Fibroblast of lung (primary cell): ENCODE data around the gene RACK1. TPM values are rescaled to one million over a fixed set of nuclear protein-coding genes. Genes with fewer than 3 reads are reported as not detected.

ENCODE experiments used
- DNase-seq, 2 donors: peaks; one replicate each; pipeline versions ENCODE4 v3.0.0 to v3.0.0-alpha.2; 2010; ENCODE audit warnings: low read depth in 2 of 2
- H2AFZ ChIP-seq: 2 replicates; pipeline ENCODE4 v1.5.1; 2012; ENCODE audit warnings: low read length, control low read depth, inconsistent platforms
- H3K27ac ChIP-seq: 2 replicates; pipeline ENCODE4 v1.5.1; 2011; ENCODE audit warnings: low read length, control low read depth; ENCODE audit not compliant: insufficient read depth
- H3K27me3 ChIP-seq: 2 replicates; pipeline ENCODE4 v1.5.1; 2011; ENCODE audit warnings: mild to moderate bottlenecking, low read length; ENCODE audit not compliant: control insufficient read depth, insufficient read depth
- H3K36me3 ChIP-seq: 2 replicates; pipeline ENCODE4 v1.5.1; 2011; ENCODE audit warnings: low read length; ENCODE audit not compliant: control insufficient read depth, insufficient read depth
- H3K4me1 ChIP-seq: 2 replicates; pipeline ENCODE4 v1.5.1; 2011; ENCODE audit warnings: low read length; ENCODE audit not compliant: control insufficient read depth, insufficient read depth; ENCODE audit errors: extremely low read depth
- H3K4me2 ChIP-seq: 2 replicates; pipeline ENCODE4 v1.5.1; 2011; ENCODE audit warnings: low read length, control low read depth; ENCODE audit not compliant: insufficient read depth; ENCODE audit errors: extremely low read depth
- H3K4me3 ChIP-seq, 4 experiments: fragments of 200-600 bp in 1 of 4; sonication (generic) in 1 of 4; replicated peaks in 1 of 4; 2 replicates each; pipeline ENCODE4 v1.5.1; 2011 to 2016; ENCODE audit warnings: low read length in 4 of 4, low read depth in 3 of 4, mild to moderate bottlenecking in 3 of 4, control low read depth in 2 of 4, inconsistent platforms in 1 of 4, mixed read lengths in 1 of 4; ENCODE audit not compliant: insufficient read depth in 1 of 4; ENCODE audit errors: control extremely low read depth in 1 of 4
- H3K79me2 ChIP-seq: 2 replicates; pipeline ENCODE4 v1.5.1; 2012; ENCODE audit warnings: mild to moderate bottlenecking, low read length, inconsistent platforms; ENCODE audit not compliant: control insufficient read depth, insufficient read depth
- H3K9ac ChIP-seq: 2 replicates; pipeline ENCODE4 v1.5.1; 2011; ENCODE audit warnings: mild to moderate bottlenecking, low read length, control low read depth; ENCODE audit not compliant: insufficient read depth
- H3K9me3 ChIP-seq: 2 replicates; pipeline ENCODE4 v1.5.1; 2012; ENCODE audit warnings: low read depth, low read length; ENCODE audit not compliant: control insufficient read depth, insufficient read depth
- H4K20me1 ChIP-seq: 2 replicates; pipeline ENCODE4 v1.5.1; 2011; ENCODE audit warnings: low read length; ENCODE audit not compliant: control insufficient read depth, insufficient read depth; ENCODE audit errors: extremely low read depth
- EZH2 ChIP-seq: IDR thresholded peaks from 2 replicates; pipeline ENCODE4 v1.5.1; 2012; ENCODE audit warnings: low read length, control low read depth, mild to moderate bottlenecking; ENCODE audit errors: missing control alignments
- polyA plus RNA-seq, 2 donors: library from polyadenylated mRNA; depleted of rRNA in 1 of 2; stranded (reverse) in 1 of 2; unstranded in 1 of 2; fragments of >200 nt; gene quantifications; 2 replicates each; pipeline ENCODE4 v1.2.1, GENCODE V29; 2011 to 2012; ENCODE audit warnings: missing spikeins in 1 of 2
- total RNA-seq: library from RNA; depleted of rRNA; stranded (reverse); fragments of >200 nt; gene quantifications from 2 replicates; pipeline ENCODE4 v1.2.1, GENCODE V29; 2014
- TF ChIP-seq, protein P1 (sequence below), 2 donors: IDR thresholded peaks in 1 of 2; conservative IDR thresholded peaks in 1 of 2; 1 replicate in 1 of 2; 2 replicates in 1 of 2; pipeline ENCODE4 v1.5.1; 2011 to 2012; ENCODE audit warnings: low read length in 2 of 2, control low read depth in 1 of 2, inconsistent platforms in 1 of 2, low read depth in 1 of 2, mild to moderate bottlenecking in 1 of 2

RACK1 gene
- total and polyA plus RNA-seq, 2 donors (not counting 1 experiment from before 2014, with no cell fraction given), result 3,014 to 4,649 TPM

DNA sequence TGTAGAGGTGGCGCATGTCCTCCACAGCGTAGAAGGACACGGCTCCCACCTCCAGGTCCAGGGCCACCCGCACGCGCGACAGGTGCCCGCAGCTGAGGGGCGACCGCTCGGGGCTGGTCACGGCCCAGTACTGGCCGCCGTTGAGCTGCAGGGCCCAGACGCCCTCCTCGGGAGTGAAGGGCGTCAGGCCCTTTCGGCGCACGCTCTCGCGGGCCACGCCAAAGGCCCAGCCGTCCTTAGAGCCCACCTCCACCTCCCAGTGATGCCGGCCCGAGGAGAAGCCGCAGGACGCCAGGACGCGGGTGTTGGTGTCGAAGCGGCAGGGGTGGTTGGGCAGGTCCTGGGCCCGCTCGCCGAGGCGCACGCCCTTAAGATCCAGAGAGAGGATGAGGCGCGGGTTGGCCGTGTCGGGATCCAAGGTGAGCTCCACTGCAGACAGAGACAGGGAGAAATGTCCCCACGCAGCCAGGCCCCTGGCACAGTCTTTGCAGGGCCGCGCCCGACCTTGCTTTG, 48.4 kb downstream of the RACK1 start:
- peaks cover 2% of the 10 kb centered on the region for H3K4me1 ChIP-seq
- DNase-seq, result no peak
- no peak overlapping the region for H3K4me2 ChIP-seq
- no peak overlapping the region for H3K9ac ChIP-seq
- no peaks in the 10 kb centered on the region for H3K79me2 ChIP-seq
- H4K20me1 ChIP-seq, result no peaks in the 10 kb centered on the region
- H3K27ac ChIP-seq, result no peak overlapping the region
- H3K27me3 ChIP-seq, result no peaks in the 10 kb centered on the region
- no peak overlapping the region for H3K4me3 ChIP-seq
- no peaks in the 10 kb centered on the region for H3K36me3 ChIP-seq
- no peak overlapping the region for H2AFZ ChIP-seq
- TF ChIP-seq, protein P1, sequence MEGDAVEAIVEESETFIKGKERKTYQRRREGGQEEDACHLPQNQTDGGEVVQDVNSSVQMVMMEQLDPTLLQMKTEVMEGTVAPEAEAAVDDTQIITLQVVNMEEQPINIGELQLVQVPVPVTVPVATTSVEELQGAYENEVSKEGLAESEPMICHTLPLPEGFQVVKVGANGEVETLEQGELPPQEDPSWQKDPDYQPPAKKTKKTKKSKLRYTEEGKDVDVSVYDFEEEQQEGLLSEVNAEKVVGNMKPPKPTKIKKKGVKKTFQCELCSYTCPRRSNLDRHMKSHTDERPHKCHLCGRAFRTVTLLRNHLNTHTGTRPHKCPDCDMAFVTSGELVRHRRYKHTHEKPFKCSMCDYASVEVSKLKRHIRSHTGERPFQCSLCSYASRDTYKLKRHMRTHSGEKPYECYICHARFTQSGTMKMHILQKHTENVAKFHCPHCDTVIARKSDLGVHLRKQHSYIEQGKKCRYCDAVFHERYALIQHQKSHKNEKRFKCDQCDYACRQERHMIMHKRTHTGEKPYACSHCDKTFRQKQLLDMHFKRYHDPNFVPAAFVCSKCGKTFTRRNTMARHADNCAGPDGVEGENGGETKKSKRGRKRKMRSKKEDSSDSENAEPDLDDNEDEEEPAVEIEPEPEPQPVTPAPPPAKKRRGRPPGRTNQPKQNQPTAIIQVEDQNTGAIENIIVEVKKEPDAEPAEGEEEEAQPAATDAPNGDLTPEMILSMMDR (conservative IDR thresholded peaks at IDR 0.05 in 1 of 2, IDR thresholded peaks at IDR 0.05 in 1 of 2; ENCODE audit: low read depth in 1 of 2, low read length in 2 of 2), result no peak
- no peaks in the 10 kb centered on the region for H3K9me3 ChIP-seq

DNA sequence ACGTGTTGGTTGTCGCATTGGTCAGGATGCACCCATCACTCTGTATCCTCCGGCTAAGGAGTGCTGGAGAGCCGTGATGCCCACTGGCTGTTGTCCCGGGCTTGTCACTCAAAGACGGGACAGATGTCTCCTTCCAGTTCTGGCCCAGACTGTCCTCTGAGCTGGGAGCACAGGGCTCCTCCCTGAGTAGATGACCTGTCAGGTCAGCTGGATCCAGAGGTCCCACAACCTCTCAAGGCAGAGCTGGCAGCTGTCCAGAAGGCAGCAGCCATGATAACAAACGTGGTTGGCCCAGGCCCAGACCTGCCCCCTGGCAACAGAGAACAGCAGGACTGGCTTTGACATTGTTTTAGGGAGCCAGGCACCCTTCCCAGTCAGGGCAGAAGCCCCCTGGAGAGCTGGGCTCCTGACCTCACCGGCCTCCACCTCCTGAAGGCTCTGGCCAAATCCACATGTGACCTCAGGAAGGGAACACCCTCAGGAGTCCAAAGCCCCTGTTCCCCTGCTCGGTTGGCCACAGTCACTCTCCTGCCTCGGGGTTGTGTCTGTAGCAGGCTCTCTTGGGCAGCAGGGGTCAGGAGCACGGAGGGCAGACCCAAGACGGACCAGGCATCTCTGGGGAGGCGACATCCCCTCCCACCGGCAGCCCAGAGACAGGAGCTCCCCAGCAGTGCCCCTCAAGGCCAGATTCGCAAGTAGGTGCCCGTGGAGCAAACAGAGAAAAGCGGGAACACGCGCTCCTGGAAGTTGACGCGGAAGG, 49.0 kb downstream of the RACK1 start:
- Histone ChIP-seq H3K79me2 (no peaks in the 10 kb centered on the region), H3K27me3 (no peaks in the 10 kb centered on the region), H2AFZ (no peak overlapping the region), H4K20me1 (no peaks in the 10 kb centered on the region), H3K9ac (no peak overlapping the region), H3K36me3 (no peaks in the 10 kb centered on the region), H3K27ac (no peak overlapping the region), H3K9me3 (no peaks in the 10 kb centered on the region), H3K4me2 (no peak overlapping the region), H3K4me1 (peaks cover 2% of the 10 kb centered on the region), H3K4me3 (no peak overlapping the region)
- DNase-seq, result no peak
- TF ChIP-seq, protein P1 (conservative IDR thresholded peaks at IDR 0.05 in 1 of 2, IDR thresholded peaks at IDR 0.05 in 1 of 2; ENCODE audit: low read depth in 1 of 2, low read length in 2 of 2), result no peak
- no peak for TF ChIP-seq EZH2

DNA sequence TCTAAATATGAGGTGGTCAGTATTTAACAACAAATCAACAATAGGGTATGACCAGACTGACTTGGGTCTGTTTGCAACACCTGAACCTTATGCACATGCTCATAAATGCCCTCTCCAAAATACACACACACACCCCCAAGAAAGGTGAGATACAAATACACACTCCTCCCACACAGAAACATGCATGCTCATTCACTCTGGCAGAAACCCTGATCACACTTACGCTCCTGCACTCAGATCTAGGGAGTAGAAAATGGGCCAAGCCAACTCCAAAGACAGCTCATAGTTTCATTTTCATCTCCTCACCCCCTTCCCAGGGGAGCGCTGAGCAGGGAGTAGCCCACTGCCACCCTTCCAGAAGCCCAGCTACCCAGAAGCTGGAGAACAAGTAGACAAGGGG, 50.0 kb downstream of the RACK1 start:
- Histone ChIP-seq H3K4me1 (peaks cover 2% of the 10 kb centered on the region), H2AFZ (no peak overlapping the region), H3K27me3 (no peaks in the 10 kb centered on the region), H4K20me1 (no peaks in the 10 kb centered on the region), H3K27ac (no peak overlapping the region), H3K4me2 (no peak overlapping the region), H3K79me2 (no peaks in the 10 kb centered on the region), H3K9me3 (no peaks in the 10 kb centered on the region), H3K4me3 (no peak overlapping the region), H3K9ac (no peak overlapping the region), H3K36me3 (no peaks in the 10 kb centered on the region)
- no peak for TF ChIP-seq EZH2
- TF ChIP-seq, protein P1 (conservative IDR thresholded peaks at IDR 0.05 in 1 of 2, IDR thresholded peaks at IDR 0.05 in 1 of 2; ENCODE audit: low read depth in 1 of 2, low read length in 2 of 2), result no peak
- no peak for DNase-seq
